ENCODE data around the gene NECAB2.

The NECAB2 gene

GRCh38 chr16:84024854-84025253 lies 56.8 kb downstream of the NECAB2 start:
- no peak for TF ChIP-seq CTCF (IDR thresholded peaks at IDR 0.05; ENCODE audit: insufficient read depth, low read depth, low read length, missing control alignments)
- no peak overlapping the region for H3K4me3 ChIP-seq (ENCODE audit: low read depth, low read length)
- DNase-seq (ENCODE audit: low read depth) = no peak

DNA sequence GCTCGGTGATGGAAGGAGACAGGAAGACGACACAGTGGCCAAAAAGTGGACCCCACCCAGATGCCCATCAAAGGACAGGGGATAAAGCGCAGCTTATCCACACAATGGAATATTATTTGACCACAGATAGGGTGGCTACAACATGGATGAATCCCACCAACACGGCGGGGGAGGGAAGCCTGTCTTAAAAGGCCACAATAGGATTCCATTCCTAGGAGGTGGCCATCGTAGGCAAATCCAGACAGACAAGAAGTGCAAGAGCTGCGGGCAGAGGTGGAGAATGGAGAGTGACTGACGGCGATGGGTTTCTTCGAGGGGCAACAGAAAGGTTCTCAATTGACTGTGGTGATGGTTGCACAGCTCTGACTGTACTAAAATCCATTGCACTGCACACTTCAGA lies 58.6 kb downstream of the NECAB2 start:
- DNase-seq (ENCODE audit: low read depth) = no peak
- no peak for TF ChIP-seq CTCF (IDR thresholded peaks at IDR 0.05; ENCODE audit: insufficient read depth, low read depth, low read length, missing control alignments)
- no peak overlapping the region for H3K4me3 ChIP-seq (ENCODE audit: low read depth, low read length)

DNA sequence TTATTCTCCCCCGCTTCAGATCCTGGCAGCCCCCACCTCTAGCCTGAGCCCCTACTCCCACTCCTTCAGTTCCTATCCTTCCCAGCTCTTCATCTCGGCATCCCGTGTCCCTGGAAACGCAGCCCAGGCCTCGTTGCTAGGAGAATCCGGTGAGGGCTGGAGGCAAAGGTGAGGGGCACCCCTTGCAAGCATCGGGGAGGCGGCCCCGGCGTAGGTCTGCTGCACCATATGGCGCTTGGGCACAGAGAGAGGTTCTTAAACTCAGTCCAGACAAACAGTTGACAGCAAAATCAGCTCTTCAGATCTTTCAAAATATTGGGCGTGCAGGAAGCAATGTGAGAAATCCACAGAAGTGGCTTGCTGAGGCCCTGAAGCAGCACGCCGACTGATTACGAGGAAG lies 59.6 kb downstream of the NECAB2 start:
- no peak for TF ChIP-seq CTCF (IDR thresholded peaks at IDR 0.05; ENCODE audit: insufficient read depth, low read depth, low read length, missing control alignments)
- no peak for DNase-seq (ENCODE audit: low read depth)
- H3K4me3 ChIP-seq (ENCODE audit: low read depth, low read length) = no peak overlapping the region

DNA sequence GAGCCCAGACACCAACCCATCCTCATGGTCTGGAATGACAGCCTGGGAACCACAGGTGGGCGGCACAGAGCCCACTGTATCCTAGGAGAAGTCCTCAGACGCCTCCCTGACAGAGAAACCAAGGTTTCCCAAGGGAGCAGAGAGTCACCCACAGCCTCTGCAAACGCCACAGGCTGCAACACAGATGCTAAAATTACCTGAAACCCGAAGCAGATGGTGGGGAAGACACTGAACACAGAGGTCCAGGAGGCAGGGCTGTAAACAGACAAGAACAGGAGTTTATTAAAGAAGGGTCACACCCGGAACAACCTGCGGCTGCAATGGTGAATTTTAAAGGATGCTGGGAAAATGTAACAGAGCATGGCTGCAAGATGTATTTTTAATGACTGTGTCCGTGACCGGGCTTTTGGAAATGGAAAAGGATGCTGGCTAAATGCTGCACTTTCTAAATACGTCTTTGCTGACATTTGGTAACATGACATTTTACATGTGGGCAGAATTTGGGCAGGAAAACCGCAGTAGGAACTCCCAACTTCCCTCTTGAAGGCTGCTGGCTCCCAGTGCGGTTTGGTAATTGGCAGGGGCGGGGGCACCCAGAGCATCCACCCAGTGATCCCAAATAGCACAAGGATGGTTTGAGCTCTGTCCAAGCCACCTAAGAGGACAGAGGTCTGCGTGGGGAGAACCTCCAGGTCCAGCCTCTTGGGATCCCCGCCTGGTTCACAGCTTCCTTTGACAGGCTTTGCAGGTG lies 61.4 kb downstream of the NECAB2 start:
- TF ChIP-seq CTCF (IDR thresholded peaks at IDR 0.05; ENCODE audit: insufficient read depth, low read depth, low read length, missing control alignments) = no peak
- DNase-seq (ENCODE audit: low read depth) = no peak
- H3K4me3 ChIP-seq (ENCODE audit: low read depth, low read length) = no peak overlapping the region

GRCh38 chr16:84031556-84031955 lies 63.5 kb downstream of the NECAB2 start:
- no peak for DNase-seq (ENCODE audit: low read depth)
- TF ChIP-seq CTCF (IDR thresholded peaks at IDR 0.05; ENCODE audit: insufficient read depth, low read depth, low read length, missing control alignments) = no peak
- no peak overlapping the region for H3K4me3 ChIP-seq (ENCODE audit: low read depth, low read length)

- no peak overlapping the region for H3K4me3 ChIP-seq (ENCODE audit: low read depth, low read length)
- DNase-seq (ENCODE audit: low read depth) = no peak
- no peak for TF ChIP-seq CTCF (IDR thresholded peaks at IDR 0.05; ENCODE audit: insufficient read depth, low read depth, low read length, missing control alignments)
Observed at GRCh38 chr16:84032458-84033178, 64.6 kb downstream of the NECAB2 start.

All from GM12865 (cell line).